Measurements from ENCODE around the gene CHD1.

GRCh38 chr5:98877600-98877999 lies 51.2 kb downstream of the CHD1 start:
- no peak for TF ChIP-seq EZH2 (IDR thresholded peaks at IDR 0.05; ENCODE audit: borderline replicate concordance, low read depth, low read length, severe bottlenecking)
- no peak for TF ChIP-seq POLR2AphosphoS5 (IDR thresholded peaks at IDR 0.05; ENCODE audit: insufficient read depth, low read depth, low read length)

All from endothelial cell of umbilical vein (primary cell).